NCI-H1436 treated with DMSO at 0.1 percent for 48 hours (cell line): Measurements from ENCODE around the gene SHANK1.

ENCODE experiments used
- DNase-seq: peaks from one replicate; lab custom pipeline; 2025; lab: John Stamatoyannopoulos, UW

Gene SHANK1

DNA sequence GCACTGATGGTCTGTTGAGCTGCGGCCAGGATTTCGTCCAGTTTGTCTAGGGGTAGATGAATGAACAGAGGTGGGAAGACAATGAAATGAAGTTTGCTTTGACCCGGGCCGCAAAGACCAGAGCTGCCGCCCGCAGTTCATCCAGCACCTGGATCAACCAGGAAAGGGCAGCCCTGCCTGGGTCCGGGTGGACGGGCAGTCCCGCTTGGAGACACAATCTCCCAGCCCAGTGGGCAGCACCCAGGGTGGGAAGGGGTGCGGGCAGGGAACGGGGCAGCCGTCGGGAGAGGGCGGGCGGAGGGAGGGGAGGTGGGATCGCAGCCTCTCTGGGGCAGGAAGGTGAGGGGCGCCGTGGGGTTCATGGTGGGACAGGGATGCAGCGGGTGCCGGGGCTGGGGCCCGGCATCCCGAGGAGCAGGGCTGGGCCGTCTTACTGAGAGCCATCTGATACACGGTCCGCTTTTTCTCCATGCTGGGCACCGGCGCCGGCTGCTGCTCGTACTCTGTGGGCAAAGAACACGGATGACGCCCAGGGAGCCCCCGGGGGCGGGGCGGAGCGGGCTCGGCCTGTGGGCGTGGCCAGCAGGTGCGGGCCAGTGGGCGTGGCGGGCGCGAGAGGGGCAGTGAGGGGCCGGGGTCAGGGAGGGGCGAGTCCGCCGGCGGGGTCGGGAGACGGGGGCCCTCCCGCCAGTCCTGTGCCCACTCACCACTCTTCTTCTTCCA lies 33.1 kb downstream of the SHANK1 start:
- no peak for DNase-seq

DNA sequence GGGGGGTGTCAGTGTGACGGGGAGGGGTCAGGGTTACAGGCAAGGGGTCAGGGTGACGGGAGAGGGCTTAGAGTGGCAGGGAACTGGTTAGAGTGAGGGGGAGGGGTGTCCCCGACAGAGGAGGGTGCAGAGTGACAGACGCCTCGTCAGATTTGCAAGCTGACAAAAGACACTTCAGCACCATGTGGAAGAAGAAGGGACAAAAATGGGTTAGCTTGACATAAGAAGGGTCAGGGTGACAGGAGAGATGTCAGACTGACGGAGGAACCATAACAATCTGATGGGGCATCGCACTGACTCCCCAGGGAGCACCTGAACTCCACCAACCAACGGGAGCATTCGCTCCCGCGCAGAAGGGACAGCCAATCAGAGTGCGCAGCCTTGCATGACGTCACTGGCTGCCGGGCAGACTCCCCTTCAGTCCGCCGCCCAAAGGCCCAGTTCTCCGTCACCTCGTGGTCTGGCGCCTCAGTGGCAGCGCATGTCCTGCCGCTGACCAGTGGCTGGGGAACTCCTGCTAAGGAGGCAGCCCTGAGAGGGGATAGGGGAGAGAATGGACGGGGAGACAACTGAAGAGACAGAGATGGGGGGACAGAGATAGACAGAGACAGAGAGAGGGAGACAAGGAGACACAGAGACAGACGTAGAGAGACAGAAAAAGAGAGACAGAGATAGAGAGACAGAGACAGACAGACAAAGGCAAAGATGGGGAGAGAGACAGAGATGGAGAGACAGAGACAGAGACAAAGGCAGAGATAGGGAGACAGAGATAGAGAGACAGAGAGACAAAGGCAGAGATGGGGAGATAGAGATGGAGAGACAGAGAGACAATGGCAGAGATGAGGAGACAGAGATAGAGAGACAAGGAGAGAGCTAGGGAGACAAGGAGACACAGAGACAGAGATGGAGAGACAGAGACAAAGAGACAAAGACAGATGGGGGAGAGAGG lies 40.2 kb downstream of the SHANK1 start:
- no peak for DNase-seq

DNA sequence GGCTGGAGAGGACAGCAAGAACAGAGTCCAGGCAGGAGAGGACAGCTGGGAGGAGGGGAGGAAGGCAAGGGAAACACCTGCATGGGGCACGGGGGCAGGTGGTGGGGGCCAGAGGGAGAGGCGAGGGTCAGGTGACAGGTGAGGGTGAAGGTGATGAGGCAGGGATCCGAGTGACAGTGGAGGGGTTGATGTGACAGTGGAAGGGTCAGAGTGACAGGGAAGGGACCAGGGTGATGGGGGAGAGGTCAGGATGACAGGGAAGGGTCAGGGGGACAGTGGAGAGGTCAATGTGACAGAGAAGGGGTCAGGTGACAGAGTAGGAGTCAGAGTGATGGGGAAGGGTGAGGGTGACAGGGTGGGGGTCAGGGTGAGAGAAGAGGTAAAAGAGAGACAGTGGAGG lies 41.3 kb downstream of the SHANK1 start:
- DNase-seq: no peak

DNA sequence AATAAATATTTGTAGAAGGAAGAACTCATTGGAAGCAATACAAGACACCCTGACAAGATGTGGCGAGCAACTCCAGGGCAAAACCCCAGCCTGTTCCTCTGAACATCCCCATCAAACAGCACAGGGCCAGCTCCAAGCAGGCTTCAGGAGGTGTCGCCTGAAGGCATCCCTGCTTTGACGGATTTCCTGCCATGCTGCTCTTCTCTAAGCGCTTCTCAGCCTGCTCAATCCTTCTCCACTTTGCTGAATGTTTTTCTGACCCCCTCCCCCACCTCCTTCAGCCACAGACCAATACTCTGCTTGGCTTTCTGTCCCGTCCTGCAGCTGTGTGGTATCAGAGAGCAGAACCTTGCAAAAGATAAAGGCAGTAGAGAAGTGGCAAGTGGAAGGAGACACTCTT lies 42.0 kb downstream of the SHANK1 start:
- DNase-seq: no peak

DNA sequence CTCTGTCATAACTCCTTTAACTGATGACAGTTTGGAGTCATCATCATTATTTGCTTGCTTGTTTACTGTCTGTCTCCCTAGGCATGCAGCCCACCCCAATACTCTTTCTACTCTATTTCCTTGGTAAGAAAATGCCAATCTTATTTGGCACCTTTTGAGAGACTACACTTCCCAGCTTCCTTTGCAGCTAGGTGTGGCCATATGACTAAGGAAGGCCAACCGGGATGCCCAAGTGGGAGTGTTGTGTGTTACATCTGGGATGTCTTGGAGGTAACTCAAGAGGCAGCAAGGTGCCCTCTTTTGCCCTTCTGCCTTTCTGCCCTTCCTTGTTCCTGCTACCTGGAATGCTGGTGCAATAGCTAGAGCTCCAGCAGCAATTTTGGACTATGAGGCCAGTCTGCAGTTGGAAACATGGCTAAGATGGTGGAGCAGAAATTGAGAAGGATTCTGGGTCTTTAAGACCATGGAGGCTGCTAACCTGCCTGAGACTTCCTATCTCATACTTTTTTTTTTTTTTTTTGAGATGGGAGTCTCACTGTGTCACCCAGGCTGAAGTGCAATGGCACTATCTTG lies 42.9 kb downstream of the SHANK1 start:
- DNase-seq: no peak

DNA sequence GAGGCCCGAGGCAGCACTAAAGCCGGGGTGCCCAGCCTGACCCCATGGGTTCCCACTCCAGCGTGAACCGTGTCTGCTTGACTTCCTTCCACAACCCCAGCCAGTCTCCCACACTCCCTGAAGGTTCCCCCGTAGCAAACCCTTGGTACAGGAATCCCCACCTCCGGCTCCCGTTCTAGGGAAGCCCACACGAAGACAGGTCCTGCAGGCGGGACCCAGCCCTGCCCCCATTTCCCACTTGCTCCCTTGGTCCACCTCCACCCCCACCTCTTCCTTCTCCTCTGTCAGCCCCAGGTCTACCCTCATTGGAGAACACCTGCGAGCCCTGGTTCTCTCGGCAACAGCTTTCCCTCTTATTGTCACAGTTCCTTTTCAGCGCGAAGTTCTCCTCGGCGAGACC lies 46.5 kb downstream of the SHANK1 start:
- DNase-seq: no peak

DNA sequence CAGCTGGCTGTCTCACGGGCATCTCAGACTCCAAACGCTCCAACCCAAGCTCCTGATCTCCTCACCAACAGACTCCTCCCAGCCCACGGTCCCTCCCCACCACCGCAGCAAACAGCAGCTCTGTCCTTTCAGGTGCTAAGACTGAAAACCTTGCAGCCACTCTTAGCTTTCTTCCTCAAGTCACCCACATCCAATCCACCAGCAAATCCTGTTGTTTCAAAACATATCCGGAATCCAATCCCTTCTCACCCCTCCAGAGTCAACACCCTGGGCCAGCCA lies 49.6 kb downstream of the SHANK1 start:
- DNase-seq: no peak

DNA sequence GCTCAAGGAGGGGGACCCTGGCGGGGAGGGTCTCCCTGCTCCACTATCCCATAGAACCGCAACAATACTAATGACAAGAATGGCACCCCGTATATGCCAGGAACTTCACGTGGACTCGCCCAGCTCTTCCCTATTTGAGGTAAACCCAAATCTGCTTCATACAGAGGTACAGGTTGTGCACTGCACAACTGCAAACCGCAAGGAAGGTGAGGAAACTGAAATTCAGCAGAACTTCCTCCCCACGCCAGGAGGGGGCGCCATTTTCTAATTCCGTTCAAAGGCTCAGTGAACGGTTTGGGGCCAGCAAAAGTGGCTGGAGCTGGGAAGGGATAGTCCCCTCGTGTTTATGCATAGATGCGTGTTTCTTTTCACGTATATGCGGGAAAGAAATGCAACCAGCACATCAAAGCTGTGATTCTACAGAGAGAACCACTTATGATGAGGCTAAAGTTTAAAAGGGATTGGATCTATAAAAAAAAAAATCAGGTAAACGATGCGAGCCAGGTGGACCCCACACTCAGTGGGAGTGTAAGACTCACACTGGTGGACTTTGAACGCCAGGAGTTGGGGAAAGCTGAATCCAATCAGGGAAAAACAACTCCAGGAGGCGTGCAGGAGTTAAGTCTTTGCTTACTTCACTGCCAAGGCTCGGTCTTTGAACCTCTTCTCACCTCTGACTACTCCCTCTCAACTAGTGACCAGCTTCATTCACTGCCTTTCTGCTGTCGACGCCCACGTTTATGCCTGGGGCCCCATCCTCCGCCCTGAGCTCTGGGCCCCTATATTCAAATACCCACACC lies 50.1 kb downstream of the SHANK1 start:
- DNase-seq: no peak

DNA sequence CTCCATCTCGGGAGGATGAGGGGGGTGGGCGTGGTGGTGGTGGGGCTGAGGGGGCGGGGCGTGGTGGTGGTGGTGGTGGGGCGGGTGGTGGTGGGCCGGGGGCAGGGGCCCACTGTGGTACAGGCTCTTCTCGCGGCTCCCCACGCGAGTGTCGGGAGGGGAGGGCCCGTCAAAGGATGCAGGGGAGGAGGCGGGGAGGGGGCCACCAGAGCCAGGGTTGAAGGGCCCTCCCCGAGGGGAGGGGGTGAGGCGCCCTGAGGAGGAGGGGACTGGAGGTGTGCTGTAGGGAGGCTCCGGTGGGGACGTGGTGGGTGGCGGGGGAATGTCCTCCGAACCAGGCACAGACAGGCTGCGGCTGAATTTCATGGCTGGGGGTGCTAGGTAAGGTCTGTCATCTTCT lies 50.7 kb downstream of the SHANK1 start:
- DNase-seq: no peak

DNA sequence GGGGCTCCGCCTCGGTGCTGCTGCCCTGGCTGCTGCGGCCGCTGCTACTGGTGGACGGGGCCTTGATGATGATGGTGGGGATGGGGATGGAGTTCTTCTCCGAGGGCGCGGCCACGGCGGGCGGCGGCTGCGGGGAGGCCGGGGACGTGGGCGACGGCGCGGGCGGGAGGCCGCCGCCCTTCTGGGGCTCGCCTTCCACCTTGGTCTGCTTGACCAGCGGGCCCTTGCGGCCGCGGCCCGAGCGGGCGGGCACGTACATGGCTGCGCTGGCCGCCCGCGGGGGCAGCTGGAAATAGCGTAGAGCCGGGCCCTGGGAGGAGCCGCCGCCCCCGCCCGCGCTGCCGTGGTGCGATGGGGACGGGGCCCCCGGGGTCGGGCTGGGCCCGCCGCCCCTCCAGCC lies 51.2 kb downstream of the SHANK1 start:
- DNase-seq: no peak

DNA sequence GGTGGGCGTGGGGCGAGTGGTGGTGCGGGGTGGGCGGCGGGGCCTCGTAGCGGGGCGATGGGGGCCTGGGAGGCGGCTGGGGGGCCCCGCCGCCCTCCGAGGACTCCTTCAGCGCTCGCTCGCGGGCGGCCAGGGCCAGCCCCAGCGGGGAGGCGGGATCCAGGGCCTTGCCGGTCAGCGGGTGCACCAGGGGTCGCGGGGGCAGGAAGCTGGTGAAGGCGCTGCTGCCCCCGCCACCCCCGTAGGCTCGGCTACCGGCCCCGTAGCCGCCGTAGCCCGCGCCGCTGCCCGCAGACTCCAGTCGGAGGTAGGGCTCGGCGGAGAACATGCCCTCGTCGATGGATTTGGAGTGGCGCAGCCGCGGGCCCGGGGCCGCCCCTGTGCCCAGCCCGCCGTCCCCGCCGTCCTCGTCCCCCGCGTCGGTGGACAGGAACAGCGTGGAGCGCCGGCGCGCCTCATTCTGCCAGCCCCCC lies 51.8 kb downstream of the SHANK1 start:
- no peak for DNase-seq

DNA sequence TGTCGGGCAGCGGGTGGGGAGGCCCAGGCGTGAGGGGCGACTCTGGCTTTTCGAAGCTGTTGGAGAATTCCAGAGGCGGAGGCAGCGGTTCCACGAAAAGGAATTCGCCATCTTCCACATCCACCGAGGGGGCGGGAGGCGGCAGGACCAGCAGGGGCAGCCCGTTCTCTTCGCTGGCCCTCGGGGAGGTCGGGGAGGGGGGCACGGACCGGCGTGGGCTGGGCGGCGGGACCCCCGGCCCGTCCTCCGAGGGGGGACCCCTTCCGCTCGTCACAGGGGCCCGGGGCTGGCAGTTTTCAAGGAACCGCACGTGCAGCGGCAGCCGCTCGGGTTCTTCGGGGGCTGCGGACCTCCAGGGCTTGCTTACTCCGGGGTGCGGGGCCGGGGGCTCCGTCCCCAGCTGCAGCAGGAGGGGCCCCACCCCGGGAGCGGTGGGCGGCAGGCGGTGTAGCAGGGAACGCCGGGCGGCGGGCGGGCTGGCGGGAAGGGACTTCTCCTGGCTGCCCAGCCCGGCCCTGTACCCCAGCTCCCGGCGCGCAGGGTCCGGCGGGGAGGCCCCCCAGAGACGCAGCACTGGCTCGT lies 52.3 kb downstream of the SHANK1 start:
- no peak for DNase-seq

DNA sequence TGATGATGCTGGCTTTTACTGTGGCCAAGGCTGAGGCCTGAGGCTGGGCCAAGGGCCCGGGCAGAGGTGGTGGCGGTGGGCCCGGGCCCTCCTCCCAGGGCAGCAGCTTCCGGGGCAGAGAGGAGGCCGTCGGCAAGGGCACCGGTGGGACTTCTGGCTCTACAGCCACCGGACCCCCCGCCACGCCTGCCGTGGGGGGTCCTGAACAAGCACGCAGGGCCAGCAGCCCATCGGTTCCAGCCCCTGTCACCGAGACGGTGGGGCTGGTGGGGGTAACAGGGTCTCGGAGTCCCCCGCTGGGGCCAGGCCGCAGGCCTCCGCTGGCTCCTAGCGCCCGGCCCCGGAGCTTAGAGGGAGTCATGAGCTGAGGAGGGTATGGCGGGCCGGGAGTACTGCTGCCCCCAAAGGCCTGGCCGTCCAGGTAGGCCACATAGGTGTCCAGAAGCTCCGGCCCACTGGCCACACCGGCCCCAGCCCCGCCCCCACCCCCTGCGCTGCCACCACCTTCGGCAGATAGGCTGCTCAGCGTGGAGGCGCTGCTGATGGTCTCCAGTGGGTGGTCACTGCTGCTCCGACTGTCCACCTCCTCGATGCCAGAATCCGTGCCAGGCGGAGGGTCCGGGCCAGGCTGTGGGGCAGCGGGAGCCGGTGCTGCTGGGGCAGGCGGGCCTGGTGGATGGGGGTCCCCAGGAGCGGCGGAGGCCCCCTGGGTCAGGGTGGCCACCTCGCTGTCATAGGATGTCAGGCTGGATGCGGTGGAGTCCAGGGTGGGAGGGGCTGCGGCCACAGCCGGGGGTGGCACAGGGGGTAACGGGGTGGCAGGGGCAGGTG lies 53.0 kb downstream of the SHANK1 start:
- no peak for DNase-seq

DNA sequence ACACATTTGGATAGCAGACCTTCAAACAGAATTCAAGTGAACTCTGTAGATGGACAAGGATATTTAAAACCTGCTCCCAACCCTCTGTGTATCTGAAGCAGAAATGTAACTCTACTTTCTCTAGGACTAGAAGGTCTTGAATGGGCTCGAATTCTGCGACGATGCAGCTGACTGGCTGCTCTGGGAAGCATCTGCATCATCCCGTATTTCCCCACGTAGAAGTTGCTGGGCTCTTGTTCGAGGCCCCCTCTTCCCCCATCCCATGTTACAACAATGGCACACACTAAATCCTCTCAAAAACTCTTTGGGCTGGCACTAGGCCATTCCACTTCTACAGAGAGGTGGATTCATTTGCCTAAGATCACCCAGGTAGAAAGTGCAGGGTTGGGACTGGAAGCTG lies 55.4 kb downstream of the SHANK1 start:
- no peak for DNase-seq

DNA sequence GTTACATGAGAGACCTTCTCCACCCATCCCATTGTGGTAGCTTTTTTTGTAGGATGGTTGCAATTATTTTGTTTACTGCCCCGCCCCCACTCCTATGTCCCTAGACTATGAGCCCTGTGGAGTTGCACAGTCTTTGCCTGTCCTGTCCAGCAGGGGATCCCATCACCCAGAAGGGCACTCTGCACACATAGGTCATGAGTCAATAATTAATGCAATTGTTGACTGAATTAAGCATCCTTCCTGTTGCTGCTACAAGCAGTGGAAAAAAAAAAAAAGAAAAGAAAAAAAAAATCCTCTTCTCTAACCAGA lies 56.2 kb downstream of the SHANK1 start:
- no peak for DNase-seq

DNA sequence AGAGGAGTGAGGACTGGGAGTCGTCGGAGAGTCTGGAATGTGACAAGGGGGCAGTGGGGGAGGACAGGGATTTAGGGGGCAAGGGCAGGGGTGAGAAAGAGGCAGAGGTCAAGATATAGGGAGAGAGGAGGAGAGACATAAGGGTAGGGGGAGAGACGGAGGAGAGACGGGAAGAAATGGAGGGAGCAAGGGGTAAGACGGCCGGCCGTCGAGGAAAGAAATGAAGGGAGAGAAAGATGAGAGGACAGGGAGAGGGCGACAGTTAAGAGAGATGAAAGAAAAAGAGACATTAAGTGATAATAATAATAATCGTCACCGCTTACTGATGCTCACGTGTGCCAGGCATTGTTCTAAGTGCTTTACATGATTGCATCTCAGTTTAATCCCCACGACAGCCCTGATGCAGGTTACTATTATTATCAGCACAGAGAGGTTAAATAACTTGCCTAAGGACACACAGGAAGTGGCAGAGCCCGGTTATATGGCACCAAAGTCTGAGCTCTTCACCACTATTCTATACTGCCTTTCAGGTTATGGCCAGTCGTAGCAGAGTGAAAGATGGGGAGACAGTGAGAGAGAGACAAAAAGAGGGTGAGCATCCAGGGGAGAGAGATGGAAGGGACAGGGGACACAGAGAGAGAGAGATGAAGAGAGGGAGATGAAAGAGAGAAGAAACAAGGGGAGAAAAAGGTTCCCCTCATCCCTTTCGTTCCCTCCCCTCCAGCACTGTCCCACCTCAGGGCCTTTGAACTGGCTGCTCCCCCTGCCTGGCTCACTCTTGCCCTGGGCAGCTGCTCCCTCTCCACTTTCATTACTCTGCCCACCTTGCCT lies 56.7 kb downstream of the SHANK1 start:
- DNase-seq: no peak

DNA sequence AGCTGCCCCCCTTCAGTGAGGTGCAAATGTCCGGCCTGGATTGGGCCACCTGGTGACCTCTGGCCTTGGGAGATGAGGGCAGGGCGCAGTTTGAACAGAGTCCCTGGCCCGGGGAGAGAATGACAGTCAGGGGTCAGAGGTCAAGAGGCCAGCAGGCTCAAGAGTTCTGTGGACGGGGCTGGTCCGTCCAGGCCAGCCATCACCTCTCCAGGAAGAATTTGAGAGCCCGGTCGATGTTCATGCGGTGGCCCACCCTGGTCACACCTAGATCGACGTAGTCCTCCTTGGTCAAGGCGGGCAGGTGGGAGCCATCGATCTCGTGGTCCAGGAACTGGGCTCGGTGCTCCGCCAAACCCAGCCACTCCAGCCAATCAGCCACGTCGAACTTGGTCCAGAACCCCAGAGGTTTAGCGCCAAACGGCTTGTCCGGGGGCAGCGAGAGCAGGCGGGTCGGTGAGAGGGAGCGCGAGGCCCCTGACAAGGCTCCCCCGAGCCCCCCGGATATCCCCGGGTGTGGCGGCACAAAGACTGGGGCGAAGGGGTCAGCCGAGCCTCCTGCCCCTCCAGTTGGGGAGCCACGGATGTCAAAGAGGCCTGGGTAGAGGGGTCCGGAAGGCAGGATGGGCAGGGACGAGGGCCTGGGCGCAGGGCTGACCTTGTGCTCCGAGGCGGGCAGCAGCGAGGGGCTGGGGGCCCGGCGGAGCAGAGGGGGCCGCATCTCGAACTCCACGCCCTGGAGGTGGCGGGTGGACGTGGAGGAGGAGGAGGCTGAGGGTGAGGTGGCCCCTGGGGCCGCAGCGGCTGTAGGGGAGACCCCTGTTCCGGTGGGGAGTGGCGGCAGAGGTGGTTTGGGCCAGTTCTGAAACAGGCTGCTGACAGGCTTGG lies 57.6 kb downstream of the SHANK1 start:
- no peak for DNase-seq

DNA sequence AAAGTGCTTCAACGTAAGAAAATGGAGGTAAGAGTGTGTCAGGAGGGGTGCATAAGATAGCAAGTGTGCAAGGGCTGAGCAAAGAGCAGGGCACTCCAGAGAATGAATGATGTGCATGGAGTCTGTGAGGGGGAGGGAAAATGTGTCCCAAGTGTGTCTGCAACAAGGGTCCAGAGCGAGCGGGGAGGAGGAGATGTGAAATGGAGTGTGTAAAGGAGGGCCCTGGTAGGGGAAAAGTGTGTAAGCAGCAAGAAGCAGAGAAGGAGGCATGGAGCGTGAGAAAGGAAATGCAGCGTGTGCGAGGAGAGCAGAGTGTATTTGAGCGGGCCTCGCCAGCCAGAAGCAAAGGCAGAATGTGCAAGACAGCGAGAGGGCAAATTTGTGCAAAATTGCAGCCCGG lies 58.6 kb downstream of the SHANK1 start:
- no peak for DNase-seq

DNA sequence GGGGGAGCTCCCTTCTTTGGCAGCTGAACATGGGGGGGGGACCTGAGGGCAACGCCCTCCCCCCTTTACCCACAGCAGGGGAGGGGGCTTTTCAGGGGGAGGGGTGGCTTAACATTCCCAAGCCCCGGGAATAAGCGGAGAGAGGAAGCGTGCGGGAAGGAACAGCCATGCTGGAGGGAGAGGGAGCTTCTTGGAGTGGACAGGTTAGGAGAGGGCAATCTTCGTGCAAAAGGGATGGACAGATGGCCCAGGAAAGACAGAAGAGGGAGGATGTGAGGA lies 59.6 kb downstream of the SHANK1 start:
- no peak for DNase-seq
